GM18511 (cell line): ENCODE results near the gene HEATR9.
A peak's percentile ranks its signal among the peaks of the same experiment; 100 is the strongest.

Experiments
- ATAC-seq: cut with Tn5 transposase; IDR thresholded peaks from one replicate; pipeline ENCODE4 v1.9.1; 2021; ENCODE audit warnings: mild to moderate bottlenecking, moderate library complexity; ENCODE audit not compliant: unreplicated experiment

HEATR9 gene

GRCh38 chr17:35809855-35810461 is 58.7 kb downstream of the HEATR9 start:
- no peak for ATAC-seq

- ATAC-seq, result peak; percentile 94
Observed at GRCh38 chr17:35808962-35809854, 59.5 kb downstream of the HEATR9 start, which contains the start of gene TAF15. TAF15 (plus strand) TSS chr17:35809484; CDS start chr17:35809570, 86 bp downstream.

- no peak for ATAC-seq
Observed at GRCh38 chr17:35808240-35808961, 60.3 kb downstream of the HEATR9 start.

- no peak for ATAC-seq
Observed at GRCh38 chr17:35807371-35808144, 61.1 kb downstream of the HEATR9 start.
